ENCODE measurements around the gene PAPPA. TPM values are rescaled to one million over a fixed set of nuclear protein-coding genes. Genes with fewer than 3 reads are reported as not detected.
A peak's percentile ranks its signal among the peaks of the same experiment; 100 is the strongest.

The PAPPA gene
- total RNA-seq, 1 experiment from 2014 or later: 0.08 TPM

DNA sequence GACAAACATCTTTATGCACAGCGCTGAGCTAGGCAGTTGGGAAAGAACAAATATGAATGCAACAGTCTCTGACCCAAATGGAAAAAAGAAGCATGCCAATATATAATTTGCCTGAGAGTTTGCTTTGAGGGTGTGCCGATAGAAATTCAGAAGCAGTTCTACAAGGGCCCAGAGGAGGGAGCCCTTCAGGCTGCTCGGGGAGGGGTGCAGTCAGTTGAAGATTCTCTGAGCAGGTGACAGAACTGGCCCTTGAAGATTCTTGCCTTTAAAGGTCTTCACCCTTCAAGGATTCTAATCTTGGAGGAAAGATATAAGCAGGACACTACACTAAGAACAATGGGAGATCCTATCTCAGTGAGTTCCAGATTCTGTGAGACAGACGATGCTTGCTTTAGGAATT, 3.7 kb upstream of the PAPPA start:
- in situ Hi-C loops (cut with HindIII; ENCODE audit: low pct_unique_long_range_greater_than_20kb, low sequenced_read_pairs): no loop called here
- DNase-seq (ENCODE audit: low read depth, low spot score): peak; percentile 60

- in situ Hi-C loops (cut with HindIII; ENCODE audit: low pct_unique_long_range_greater_than_20kb, low sequenced_read_pairs): no loop called here
- DNase-seq (ENCODE audit: low read depth, low spot score): no peak
Observed at GRCh38 chr9:116151199-116151598, 2.4 kb upstream of the PAPPA start.

- no peak for DNase-seq (ENCODE audit: low read depth, low spot score)
- in situ Hi-C loops (cut with HindIII; ENCODE audit: low pct_unique_long_range_greater_than_20kb, low sequenced_read_pairs): no loop called here
Observed at GRCh38 chr9:116151966-116152381, 1.6 kb upstream of the PAPPA start.

DNA sequence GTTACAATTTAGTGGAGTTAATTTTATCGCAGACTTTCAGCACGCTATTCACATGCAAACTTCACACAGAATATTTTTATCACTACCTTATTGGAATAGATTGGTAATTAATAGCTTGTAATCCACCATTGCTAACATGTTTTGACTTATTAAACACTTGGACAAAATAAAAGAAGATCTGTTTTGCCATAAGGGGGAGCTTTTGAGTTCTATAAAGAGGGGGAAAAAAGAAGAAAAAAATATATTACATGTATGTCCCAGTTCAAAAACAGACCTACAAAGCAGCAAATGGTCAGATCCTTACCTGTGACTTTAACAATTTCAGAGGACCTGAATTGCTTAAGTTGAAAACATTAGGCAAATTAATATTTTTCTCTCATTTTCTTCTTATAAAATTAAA, 1.2 kb upstream of the PAPPA start:
- in situ Hi-C loops (cut with HindIII; ENCODE audit: low pct_unique_long_range_greater_than_20kb, low sequenced_read_pairs): no loop called here
- DNase-seq (ENCODE audit: low read depth, low spot score): peak; percentile 52

- in situ Hi-C loops (cut with HindIII; ENCODE audit: low pct_unique_long_range_greater_than_20kb, low sequenced_read_pairs): no loop called here
- no peak for DNase-seq (ENCODE audit: low read depth, low spot score)
Observed at GRCh38 chr9:116152941-116153764, 438 bp upstream of the PAPPA start.

- DNase-seq (ENCODE audit: low read depth, low spot score): no peak
- in situ Hi-C loops (cut with HindIII; ENCODE audit: low pct_unique_long_range_greater_than_20kb, low sequenced_read_pairs): no loop called here
Observed at GRCh38 chr9:116154334-116154975, 864 bp downstream of the PAPPA start.

DNA sequence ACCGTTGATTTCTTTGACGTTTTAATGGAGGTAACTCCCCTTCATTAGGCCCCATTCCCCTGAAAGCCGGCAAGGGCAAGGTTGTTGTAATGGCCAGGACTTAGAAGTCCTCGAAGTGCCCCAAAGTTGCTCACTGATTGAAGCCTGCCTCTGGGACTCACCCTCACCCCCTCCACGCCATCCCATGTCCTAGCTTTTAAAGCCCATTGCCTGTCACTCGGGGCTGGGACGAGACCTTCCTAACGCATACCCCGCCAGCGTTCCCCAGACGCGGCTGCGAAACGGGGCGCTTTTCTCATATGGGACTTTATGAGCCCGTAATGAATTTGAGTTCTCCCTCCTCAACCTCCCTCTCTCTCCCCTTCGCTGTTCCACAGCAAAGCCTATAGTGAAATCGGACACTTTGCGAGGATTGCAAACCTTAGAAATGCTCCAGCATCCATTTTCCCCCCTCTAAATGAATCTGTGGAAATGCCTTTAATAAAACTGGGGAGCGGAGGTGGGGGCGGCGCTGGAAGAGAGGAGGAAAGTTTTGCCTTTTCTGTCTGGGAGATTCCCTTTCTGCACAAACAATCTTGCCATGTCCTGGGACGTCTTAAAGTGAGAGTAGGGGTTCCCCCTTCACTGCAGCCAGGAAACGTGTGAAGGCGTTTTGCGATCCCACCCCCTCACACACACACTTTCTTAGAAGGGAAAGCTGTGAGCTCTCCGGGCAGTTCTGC, 1.5 kb downstream of the PAPPA start:
- DNase-seq (ENCODE audit: low read depth, low spot score): no peak
- in situ Hi-C loops (cut with HindIII; ENCODE audit: low pct_unique_long_range_greater_than_20kb, low sequenced_read_pairs): no loop called here

DNA sequence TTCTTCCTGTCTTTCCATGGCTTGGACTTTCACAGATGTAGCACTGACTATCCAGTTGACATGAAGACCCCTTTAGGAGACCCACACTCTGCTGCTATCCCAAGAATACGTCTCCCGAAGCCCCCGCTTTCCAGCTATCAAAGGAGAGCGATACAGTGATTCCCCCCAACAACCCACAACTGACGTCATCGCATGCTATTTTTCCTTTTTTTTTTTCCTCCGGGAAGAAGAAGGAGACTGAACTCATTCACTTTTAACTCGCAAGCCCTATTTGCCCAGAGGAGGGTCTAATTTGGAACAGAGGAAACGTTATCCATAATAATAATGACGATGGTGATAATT, 2.1 kb downstream of the PAPPA start:
- in situ Hi-C loops (cut with HindIII; ENCODE audit: low pct_unique_long_range_greater_than_20kb, low sequenced_read_pairs): no loop called here
- no peak for DNase-seq (ENCODE audit: low read depth, low spot score)

GRCh38 chr9:116156621-116157314, 3.2 kb downstream of the PAPPA start:
- DNase-seq (ENCODE audit: low read depth, low spot score): no peak
- in situ Hi-C loops (cut with HindIII; ENCODE audit: low pct_unique_long_range_greater_than_20kb, low sequenced_read_pairs): no loop called here

DNA sequence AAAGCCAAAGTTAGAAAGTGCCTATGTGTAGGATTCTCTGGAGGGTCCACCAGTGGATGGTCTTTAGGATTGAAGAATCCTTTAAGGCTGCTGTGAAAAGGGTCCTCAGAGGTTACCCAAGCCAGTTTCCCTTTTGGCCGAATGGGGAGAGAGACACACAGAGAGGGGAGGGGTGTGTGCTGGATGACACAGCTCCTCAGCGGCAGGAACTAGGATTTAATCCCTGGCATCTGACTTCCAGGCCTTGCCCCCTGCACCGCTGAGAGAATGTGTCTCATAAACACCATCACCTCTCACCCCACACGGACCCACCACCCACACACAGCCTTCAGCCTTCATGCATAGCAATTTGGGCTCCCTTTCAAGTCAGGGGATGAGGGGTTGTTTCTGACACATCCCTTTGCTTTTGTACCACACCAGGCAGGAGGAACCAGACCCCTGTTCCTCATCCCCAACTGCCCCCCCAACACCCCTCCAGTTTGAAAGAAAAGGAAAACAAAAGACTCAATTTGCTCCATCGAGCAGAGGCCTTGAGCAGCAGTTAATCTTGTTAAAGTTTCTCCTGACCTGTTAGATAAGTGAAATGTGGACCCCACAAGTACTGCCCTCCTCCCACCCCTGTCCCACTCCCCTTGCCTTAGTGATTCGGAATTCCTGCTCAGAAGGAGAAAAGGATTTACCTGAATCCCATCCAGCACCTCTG, 4.0 kb downstream of the PAPPA start:
- no peak for DNase-seq (ENCODE audit: low read depth, low spot score)

DNA sequence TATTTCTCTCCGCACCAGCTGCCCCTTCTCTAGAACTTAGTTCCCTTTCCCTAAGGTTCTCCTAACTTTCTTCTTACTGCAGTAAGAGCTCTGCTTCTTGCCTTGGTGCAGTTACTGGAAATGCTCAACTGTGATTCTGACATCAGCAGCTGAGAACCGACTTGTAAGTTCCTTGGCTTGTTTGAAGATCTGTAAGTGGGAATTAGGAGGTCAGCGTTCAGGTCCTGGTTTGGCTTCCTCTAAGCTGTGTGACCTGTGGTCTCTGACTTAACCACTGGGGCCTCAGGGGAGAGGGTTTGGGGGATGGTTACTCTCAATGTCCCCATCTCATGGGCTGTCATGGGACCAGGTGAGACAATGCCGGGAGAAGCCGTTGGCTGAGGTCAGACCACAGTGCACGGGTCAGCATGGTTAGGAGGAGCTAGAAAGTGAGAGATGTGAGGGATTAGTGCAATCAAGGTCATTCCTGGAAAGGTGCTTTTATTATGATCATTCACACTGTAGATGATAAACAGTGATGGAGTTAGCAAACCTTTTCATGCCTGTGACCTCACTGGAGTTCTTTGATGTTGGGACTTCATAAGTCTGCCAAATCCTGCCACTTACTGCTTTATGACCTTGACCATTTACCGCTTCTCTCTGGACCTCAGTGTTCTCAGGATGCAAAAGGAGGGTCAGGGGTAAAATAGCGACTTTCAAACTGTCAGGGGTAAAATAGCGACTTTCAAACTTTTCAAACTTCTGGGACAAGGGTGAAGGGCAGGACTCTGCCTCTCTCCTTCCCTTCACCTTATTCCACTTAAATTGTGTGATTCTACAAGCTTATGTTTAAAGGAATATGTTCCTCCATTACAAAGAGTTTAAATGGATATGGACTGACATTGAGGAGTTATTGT, 7.3 kb downstream of the PAPPA start:
- in situ Hi-C loops (cut with HindIII; ENCODE audit: low pct_unique_long_range_greater_than_20kb, low sequenced_read_pairs): no loop called here
- DNase-seq (ENCODE audit: low read depth, low spot score): no peak

More for the DNA sequence above, 4.0 kb downstream of the PAPPA start:
- in situ Hi-C loops (cut with HindIII; ENCODE audit: low pct_unique_long_range_greater_than_20kb, low sequenced_read_pairs): no loop called here

DNA sequence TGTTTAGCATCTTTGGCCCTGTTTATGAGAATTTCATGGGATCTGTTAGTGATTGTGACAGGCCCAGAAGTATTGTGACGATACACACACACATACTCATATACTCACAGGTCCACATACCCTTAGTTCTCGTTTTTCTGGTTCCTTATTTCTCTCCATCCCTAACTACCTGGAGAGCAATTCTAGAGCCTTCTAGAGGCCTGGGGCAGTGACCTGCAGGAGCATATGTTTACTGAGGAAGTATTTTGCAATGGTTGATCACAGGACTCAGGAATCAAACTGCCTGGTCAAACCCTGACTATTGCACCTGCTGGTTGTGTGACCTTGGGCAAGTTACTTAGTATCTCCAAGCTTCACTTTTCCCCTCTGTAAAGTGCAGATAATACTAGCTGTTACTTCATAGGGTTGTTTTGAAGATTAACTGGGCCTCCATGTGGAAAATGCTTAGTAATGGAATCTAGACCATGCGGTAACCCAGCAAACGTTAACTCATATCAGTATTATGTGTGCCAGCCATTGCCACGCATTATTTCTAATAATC, 8.7 kb downstream of the PAPPA start:
- no peak for DNase-seq (ENCODE audit: low read depth, low spot score)
- in situ Hi-C loops (cut with HindIII; ENCODE audit: low pct_unique_long_range_greater_than_20kb, low sequenced_read_pairs): no loop called here

DNA sequence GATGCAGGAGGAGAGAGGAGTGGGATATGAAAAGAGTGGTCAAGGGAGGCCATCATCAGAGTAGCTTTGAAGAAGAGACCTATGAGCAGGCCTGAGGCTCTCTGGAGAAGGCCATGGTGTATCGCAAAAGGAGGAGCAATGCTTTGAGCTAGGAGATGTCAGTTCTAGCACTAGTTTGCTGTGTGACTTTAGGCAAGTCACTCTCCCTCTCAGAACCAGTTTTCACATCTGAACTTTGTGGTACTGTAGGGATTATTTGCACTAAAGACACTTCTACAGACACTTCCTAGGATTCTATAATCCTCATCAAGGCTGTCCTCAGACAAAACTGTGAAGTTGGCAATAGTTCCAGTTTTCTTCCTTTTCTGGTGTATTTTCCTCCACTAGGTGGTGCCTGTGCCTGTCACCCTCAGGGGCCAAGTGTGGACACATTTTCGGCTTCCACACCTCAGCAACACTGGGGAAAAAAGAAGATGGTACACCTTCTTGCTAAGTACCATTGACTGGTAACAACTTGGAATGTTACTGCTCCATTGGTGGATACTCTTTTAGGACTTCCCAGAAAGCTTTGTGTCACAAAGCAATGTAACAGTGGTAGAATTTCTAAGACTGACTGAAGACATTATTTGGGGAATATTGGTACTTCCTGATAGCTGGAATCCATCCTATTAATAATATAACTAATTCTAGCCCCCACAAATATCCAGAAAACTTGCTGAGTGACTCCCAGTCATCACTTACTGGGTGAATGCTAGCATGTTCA, 9.9 kb downstream of the PAPPA start:
- DNase-seq (ENCODE audit: low read depth, low spot score): peak; percentile 41
- in situ Hi-C loops (cut with HindIII; ENCODE audit: low pct_unique_long_range_greater_than_20kb, low sequenced_read_pairs): no loop called here

- peak; percentile 32 for DNase-seq (ENCODE audit: low read depth, low spot score)
- in situ Hi-C loops (cut with HindIII; ENCODE audit: low pct_unique_long_range_greater_than_20kb, low sequenced_read_pairs): no loop called here
Observed at GRCh38 chr9:116165912-116166311, 12.3 kb downstream of the PAPPA start.

- in situ Hi-C loops (cut with HindIII; ENCODE audit: low pct_unique_long_range_greater_than_20kb, low sequenced_read_pairs): no loop called here
Observed at GRCh38 chr9:116166713-116167112, 13.1 kb downstream of the PAPPA start.

GRCh38 chr9:116168231-116168630, 14.6 kb downstream of the PAPPA start:
- DNase-seq (ENCODE audit: low read depth, low spot score): no peak
- in situ Hi-C loops (cut with HindIII; ENCODE audit: low pct_unique_long_range_greater_than_20kb, low sequenced_read_pairs): no loop called here

More at GRCh38 chr9:116166713-116167112, 13.1 kb downstream of the PAPPA start:
- DNase-seq (ENCODE audit: low read depth, low spot score): peak; percentile 27
